GM12874 (cell line): ENCODE results near the gene MIER1.

Experiments
- TF ChIP-seq, protein P1 (sequence below): IDR thresholded peaks from 2 replicates; pipeline ENCODE4 v1.5.1; 2011; ENCODE audit warnings: low read depth, mild to moderate bottlenecking, control low read depth, low read length, moderate library complexity; ENCODE audit not compliant: insufficient read depth

MIER1 gene

DNA sequence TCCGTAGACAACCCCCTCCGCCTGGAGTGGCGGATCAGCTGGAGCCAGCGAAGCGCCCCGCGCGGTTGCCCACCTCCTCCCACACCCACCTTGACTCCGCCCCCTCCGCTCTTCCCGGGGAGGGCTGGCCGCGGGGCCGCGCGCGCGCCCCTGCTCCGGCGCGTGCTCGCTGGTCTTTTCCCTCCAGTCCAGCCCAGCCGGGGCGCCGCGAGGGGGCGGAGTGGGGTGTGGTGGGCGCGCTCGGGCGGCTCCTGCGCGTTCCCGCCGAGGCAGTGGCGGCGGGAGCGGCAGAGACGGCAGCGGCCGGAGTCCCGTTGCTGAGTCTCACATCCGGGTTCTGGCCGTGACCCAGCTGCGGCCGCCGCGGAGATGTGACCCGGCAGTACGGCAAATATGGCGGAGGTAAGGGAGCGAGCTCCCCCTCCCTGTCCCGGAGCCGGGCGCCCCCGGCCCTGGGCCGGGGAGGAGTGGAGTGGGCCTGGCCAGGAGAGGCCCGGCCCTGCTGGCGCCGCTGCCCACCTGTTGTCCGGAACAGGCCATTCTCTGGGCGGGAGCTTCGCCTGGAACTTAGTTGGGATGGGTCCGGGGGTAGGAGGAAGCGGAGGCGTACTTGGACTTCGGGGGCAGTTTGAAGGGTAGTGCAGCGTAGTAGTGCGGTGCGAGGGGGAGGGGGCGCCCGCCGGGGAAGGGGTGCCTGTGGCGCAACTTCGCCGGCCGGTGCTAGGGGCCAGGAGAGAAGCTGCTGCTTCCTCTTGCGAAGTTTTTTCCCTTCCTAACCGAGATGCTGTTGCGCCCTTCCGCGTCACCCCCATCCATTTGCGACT is 5.4 kb downstream of the MIER1 start:
- TF ChIP-seq, protein P1, sequence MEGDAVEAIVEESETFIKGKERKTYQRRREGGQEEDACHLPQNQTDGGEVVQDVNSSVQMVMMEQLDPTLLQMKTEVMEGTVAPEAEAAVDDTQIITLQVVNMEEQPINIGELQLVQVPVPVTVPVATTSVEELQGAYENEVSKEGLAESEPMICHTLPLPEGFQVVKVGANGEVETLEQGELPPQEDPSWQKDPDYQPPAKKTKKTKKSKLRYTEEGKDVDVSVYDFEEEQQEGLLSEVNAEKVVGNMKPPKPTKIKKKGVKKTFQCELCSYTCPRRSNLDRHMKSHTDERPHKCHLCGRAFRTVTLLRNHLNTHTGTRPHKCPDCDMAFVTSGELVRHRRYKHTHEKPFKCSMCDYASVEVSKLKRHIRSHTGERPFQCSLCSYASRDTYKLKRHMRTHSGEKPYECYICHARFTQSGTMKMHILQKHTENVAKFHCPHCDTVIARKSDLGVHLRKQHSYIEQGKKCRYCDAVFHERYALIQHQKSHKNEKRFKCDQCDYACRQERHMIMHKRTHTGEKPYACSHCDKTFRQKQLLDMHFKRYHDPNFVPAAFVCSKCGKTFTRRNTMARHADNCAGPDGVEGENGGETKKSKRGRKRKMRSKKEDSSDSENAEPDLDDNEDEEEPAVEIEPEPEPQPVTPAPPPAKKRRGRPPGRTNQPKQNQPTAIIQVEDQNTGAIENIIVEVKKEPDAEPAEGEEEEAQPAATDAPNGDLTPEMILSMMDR: no peak

DNA sequence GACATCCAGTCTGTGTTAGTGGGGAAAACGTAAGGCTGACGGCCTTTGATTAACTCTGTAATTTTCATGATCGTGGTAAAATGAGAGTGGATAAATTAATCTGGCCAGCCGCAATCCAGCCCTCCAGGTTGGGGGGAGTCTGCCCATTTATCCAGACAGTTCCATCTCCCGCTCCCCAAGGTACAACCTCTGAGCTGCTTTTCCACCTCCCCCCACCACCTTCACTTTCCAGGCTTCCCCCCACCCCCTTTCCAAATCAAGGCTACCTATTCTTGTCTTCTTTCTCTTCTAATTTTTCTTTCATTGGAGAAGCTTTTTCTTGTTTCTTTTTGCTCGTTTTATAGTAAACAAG is 6.0 kb downstream of the MIER1 start:
- TF ChIP-seq, protein P1: no peak

- TF ChIP-seq, protein P1: no peak
Observed at GRCh38 chr1:66931590-66931989, 6.8 kb downstream of the MIER1 start.

DNA sequence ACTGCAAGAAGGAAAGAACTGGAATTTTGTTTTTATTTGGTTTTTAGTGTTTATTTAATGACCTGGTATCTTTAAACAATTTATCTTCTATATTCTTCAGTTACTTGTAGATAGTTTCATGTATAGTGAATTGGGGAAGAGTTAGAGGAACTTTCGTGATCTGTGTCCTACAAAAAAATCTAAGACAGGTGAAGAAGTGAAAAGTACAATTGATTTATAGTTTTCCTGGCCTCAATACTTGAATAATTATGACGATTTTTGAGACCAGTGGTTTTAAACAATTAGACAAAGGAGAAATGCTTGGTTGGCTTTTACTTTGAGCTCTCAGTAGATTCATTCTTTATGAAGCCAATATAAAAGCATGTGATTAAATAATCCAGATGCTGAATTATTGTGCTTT is 7.5 kb downstream of the MIER1 start:
- TF ChIP-seq, protein P1: no peak

- TF ChIP-seq, protein P1: no peak
Observed at GRCh38 chr1:66933887-66934700, 9.3 kb downstream of the MIER1 start.

DNA sequence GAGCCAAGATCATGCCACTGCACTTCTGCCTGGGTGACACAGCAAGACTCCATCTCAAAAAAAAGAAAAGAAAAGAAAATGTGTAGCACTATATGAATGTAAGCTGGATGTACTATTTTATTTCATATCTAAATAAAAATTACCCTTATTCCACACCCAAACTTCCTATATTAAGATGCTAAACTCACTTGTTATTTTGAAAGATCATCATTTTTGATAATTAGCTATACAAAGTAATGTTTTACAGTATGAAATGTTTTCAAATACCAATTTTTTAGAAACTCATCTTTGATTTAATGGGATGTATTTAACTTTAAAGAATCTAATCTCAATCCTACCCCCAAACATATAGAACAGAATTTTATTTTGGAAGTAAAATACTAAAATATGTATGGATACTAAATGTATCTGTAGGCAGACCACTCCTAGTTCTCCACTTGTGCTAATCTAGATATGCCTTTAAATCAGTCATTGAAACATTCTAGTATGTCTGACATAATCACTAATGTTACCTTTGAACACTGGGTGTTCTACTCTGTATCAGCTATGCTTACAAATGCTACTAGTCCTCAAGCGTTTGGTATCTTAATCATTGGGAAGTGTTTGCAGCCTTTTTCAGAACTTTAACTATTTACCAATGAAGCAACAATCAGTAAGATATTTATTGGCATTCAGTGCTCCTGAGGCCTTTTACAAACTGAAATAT is 12.9 kb downstream of the MIER1 start:
- TF ChIP-seq, protein P1: no peak

- TF ChIP-seq, protein P1: no peak
Observed at GRCh38 chr1:66938613-66939012, 13.8 kb downstream of the MIER1 start.
